ENCODE measurements around the gene PGAM2.

DNA sequence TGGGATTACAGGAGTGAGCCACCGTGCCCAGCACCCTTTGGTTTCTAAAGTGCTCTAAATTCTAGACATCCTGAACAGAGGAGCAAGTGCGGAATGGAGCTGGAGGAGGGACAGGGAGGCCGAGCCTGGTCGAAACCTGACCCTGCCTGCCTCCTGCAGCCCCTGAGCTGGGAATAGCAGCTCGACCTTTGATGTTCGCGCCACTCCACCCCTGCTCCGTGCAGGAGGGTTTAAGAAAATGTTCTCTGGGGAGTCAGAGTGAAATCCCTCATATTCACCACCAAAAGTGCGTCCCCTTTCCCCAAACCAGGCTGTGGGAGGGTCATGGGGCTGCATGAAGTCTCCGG is 1.8 kb downstream of the PGAM2 start:
- TF ChIP-seq POLR2A (IDR thresholded peaks at IDR 0.05) (no peak), POLR2AphosphoS5 (IDR thresholded peaks at IDR 0.05; ENCODE audit: insufficient read depth in 1 of 2, low read depth in 1 of 2) (no peak)
- TF ChIP-seq, protein P1, sequence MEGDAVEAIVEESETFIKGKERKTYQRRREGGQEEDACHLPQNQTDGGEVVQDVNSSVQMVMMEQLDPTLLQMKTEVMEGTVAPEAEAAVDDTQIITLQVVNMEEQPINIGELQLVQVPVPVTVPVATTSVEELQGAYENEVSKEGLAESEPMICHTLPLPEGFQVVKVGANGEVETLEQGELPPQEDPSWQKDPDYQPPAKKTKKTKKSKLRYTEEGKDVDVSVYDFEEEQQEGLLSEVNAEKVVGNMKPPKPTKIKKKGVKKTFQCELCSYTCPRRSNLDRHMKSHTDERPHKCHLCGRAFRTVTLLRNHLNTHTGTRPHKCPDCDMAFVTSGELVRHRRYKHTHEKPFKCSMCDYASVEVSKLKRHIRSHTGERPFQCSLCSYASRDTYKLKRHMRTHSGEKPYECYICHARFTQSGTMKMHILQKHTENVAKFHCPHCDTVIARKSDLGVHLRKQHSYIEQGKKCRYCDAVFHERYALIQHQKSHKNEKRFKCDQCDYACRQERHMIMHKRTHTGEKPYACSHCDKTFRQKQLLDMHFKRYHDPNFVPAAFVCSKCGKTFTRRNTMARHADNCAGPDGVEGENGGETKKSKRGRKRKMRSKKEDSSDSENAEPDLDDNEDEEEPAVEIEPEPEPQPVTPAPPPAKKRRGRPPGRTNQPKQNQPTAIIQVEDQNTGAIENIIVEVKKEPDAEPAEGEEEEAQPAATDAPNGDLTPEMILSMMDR (IDR thresholded peaks at IDR 0.05), result no peak
